HCT116 (cell line): Measurements from ENCODE around the gene GJB5. TPM values are rescaled to one million over a fixed set of nuclear protein-coding genes. Genes with fewer than 3 reads are reported as not detected.

Source experiments
- ATAC-seq: fragments of 200-7000 bp; cut with Tn5 transposase; 2 replicates; pipeline ENCODE4 v1.9.1; 2020; ENCODE audit warnings: mild to moderate bottlenecking, moderate library complexity
- BruUV-seq: library from RNA; stranded (reverse); fragments of 400-500 nt; replicated peaks from 2 replicates; lab custom pipeline; 2021; lab: Mats Ljungman, UMichigan
- CTCF ChIA-PET: fragments of 300-600 bp; sonication (Branson Sonifier 250); formaldehyde crosslinking; loops from one replicate; lab custom pipeline; 2021; ENCODE audit warnings: antibody characterized with exemption; lab: Charles Lee
- POLR2A ChIA-PET: fragments of 300-600, 350-600 bp; sonication (Branson Sonifier 250); formaldehyde crosslinking; loops from one replicate; lab custom pipeline; 2021; ENCODE audit warnings: antibody characterized with exemption; lab: Charles Lee
- RAD21 ChIA-PET, 2 experiments: fragments of 300-600 bp; sonication (Branson Sonifier 250); formaldehyde crosslinking; loops; one replicate each; lab custom pipeline; 2023; ENCODE audit warnings: low total read pairs in 2 of 2; ENCODE audit not compliant: uncharacterized antibody in 2 of 2, unreplicated experiment in 2 of 2, low non-redundant PET in 1 of 2; lab: Charles Lee
- DNase-seq: peaks from one replicate; pipeline ENCODE4 v3.0.0-alpha.2; 2010; ENCODE audit warnings: low read depth, low spot score
- H2AFZ ChIP-seq: fragments of 200-600 bp; shearing (Covaris generic), sonication (generic); 2 replicates; pipeline ENCODE4 v1.6.1; 2017; ENCODE audit warnings: low read depth, mixed run types, mixed read lengths, antibody characterized with exemption, low read length; ENCODE audit not compliant: poor library complexity, severe bottlenecking
- H3K27ac ChIP-seq: 2 replicates; pipeline ENCODE4 v1.5.1; 2012; ENCODE audit warnings: low read depth, low read length
- H3K27me3 ChIP-seq: fragments of 200-600 bp; sonication (generic); 2 replicates; pipeline ENCODE4 v1.6.1; 2016; ENCODE audit warnings: mixed run types, low read length, mixed read lengths; ENCODE audit not compliant: insufficient read depth
- H3K36me3 ChIP-seq, 2 experiments: fragments of 200-500 bp in 1 of 2; fragments of 200-600 bp in 1 of 2; sonication (Bioruptor generic) in 1 of 2; sonication (generic) in 1 of 2; 2 replicates each; pipeline versions ENCODE4 v1.5.1 to v1.6.1; 2014 to 2016; ENCODE audit warnings: low read length in 2 of 2, inconsistent platforms in 1 of 2, mixed read lengths in 1 of 2, mixed run types in 1 of 2; ENCODE audit not compliant: insufficient read depth in 2 of 2, control insufficient read depth in 1 of 2
- H3K4me1 ChIP-seq, 2 experiments: fragments of 200-600 bp in 1 of 2; sonication (generic) in 1 of 2; 2 replicates each; pipeline versions ENCODE4 v1.5.1 to v1.6.1; 2012 to 2017; ENCODE audit warnings: low read length in 2 of 2, inconsistent platforms in 1 of 2, mild to moderate bottlenecking in 1 of 2, mixed read lengths in 1 of 2, mixed run types in 1 of 2, moderate library complexity in 1 of 2; ENCODE audit not compliant: insufficient read depth in 2 of 2, control insufficient read depth in 1 of 2
- H3K4me2 ChIP-seq: fragments of 200-600 bp; sonication (generic); 2 replicates; pipeline ENCODE4 v1.6.1; 2017; ENCODE audit warnings: mixed run types, low read length, mixed read lengths
- H3K4me3 ChIP-seq, 2 experiments: fragments of 200-600 bp in 1 of 2; sonication (generic) in 1 of 2; replicated peaks in 1 of 2; 2 replicates each; pipeline ENCODE4 v1.5.1; 2011 to 2016; ENCODE audit warnings: low read length in 2 of 2, control low read depth in 1 of 2, low read depth in 1 of 2, mild to moderate bottlenecking in 1 of 2, mixed read lengths in 1 of 2, mixed run types in 1 of 2
- H3K79me2 ChIP-seq: fragments of 200-600 bp; sonication (generic); 2 replicates; pipeline ENCODE4 v1.6.1; 2017; ENCODE audit warnings: mild to moderate bottlenecking, mixed run types, low read length, moderate library complexity, mixed read lengths; ENCODE audit not compliant: insufficient read depth
- H3K9ac ChIP-seq: fragments of 200-600 bp; sonication (generic); 2 replicates; pipeline ENCODE4 v1.6.1; 2016; ENCODE audit warnings: low read length, mixed read lengths
- H3K9me2 ChIP-seq: fragments of 200-600 bp; sonication (generic), shearing (Covaris generic); 2 replicates; pipeline ENCODE4 v1.6.1; 2017; ENCODE audit warnings: mixed run types, mild to moderate bottlenecking, moderate library complexity; ENCODE audit not compliant: insufficient read depth
- H3K9me3 ChIP-seq, 2 experiments: fragments of 200-500 bp in 1 of 2; fragments of 200-600 bp in 1 of 2; sonication (Bioruptor generic) in 1 of 2; sonication (generic) in 1 of 2; 2 replicates each; pipeline ENCODE4 v1.6.1; 2014 to 2017; ENCODE audit warnings: low read length in 2 of 2, mixed read lengths in 2 of 2, inconsistent platforms in 1 of 2, low read depth in 1 of 2, mild to moderate bottlenecking in 1 of 2, mixed run types in 1 of 2, moderate library complexity in 1 of 2; ENCODE audit not compliant: control insufficient read depth in 1 of 2, insufficient read depth in 1 of 2
- H4K20me1 ChIP-seq: fragments of 200-600 bp; sonication (generic), shearing (Covaris generic); 2 replicates; pipeline ENCODE4 v1.6.1; 2017; ENCODE audit warnings: mixed run types, mild to moderate bottlenecking, moderate library complexity; ENCODE audit not compliant: insufficient read depth
- ATF3 ChIP-seq: IDR thresholded peaks from 2 replicates; pipeline ENCODE4 v1.6.1; 2012
- CTCF ChIP-seq, 3 experiments: fragments of 200-600 bp in 1 of 3; sonication (generic) in 1 of 3; IDR thresholded peaks in 2 of 3; conservative IDR thresholded peaks in 1 of 3; 2 replicates each; pipeline ENCODE4 v1.5.1; 2012 to 2017; ENCODE audit warnings: low read depth in 2 of 3, low read length in 2 of 3, antibody characterized with exemption in 1 of 3, borderline replicate concordance in 1 of 3, control low read depth in 1 of 3, mild to moderate bottlenecking in 1 of 3, mixed read lengths in 1 of 3, mixed run types in 1 of 3, moderate library complexity in 1 of 3; ENCODE audit not compliant: insufficient read depth in 1 of 3
- ELF1 ChIP-seq: IDR thresholded peaks from 2 replicates; pipeline ENCODE4 v1.6.1; 2012; ENCODE audit warnings: low read depth, borderline replicate concordance
- EZH2phosphoT487 ChIP-seq: fragments of 200-600 bp; IDR thresholded peaks from 2 replicates; pipeline ENCODE4 v1.6.1; 2018; ENCODE audit warnings: antibody characterized with exemption, borderline replicate concordance
- POLR2A ChIP-seq: IDR thresholded peaks from 2 replicates; pipeline ENCODE4 v1.7.0; 2011; ENCODE audit warnings: borderline replicate concordance; ENCODE audit not compliant: insufficient read depth, insufficient read length; ENCODE audit errors: extremely low read depth
- POLR2AphosphoS5 ChIP-seq: IDR thresholded peaks from 2 replicates; pipeline ENCODE4 v1.6.1; 2011; ENCODE audit warnings: mild to moderate bottlenecking, low read depth, low read length, moderate library complexity
- RAD21 ChIP-seq: IDR thresholded peaks from 2 replicates; pipeline ENCODE4 v1.6.1; 2012; ENCODE audit warnings: low read depth, mild to moderate bottlenecking
- REST ChIP-seq: IDR thresholded peaks from 2 replicates; pipeline ENCODE4 v1.6.1; 2012; ENCODE audit warnings: low read depth
- SIN3A ChIP-seq: IDR thresholded peaks from 2 replicates; pipeline ENCODE4 v1.6.1; 2012; ENCODE audit warnings: low read depth
- SP1 ChIP-seq: IDR thresholded peaks from 2 replicates; pipeline ENCODE4 v1.6.1; 2012; ENCODE audit warnings: low read depth
- YY1 ChIP-seq: IDR thresholded peaks from 2 replicates; pipeline ENCODE4 v1.6.1; 2011; ENCODE audit warnings: low read length, low read depth, moderate library complexity, mild to moderate bottlenecking; ENCODE audit not compliant: insufficient replicate concordance; ENCODE audit errors: extremely low read depth
- ZBTB33 ChIP-seq: IDR thresholded peaks from 2 replicates; pipeline ENCODE4 v1.6.1; 2011; ENCODE audit warnings: mild to moderate bottlenecking, low read length, moderate library complexity; ENCODE audit not compliant: insufficient replicate concordance; ENCODE audit errors: extremely low read depth
- ZFX ChIP-seq: fragments of 450-650 bp; IDR thresholded peaks from 2 replicates; pipeline ENCODE4 v1.6.1; 2017
- intact Hi-C: fragments of 100-400 bp; cut with micrococcal nuclease; formaldehyde crosslinking; loops from 2 replicates; pipeline ENCODE4 v1.10.0; 2022
- total RNA-seq: library from RNA; stranded (reverse); gene quantifications from one replicate; pipeline ENCODE4 v1.2.1, GENCODE V29; 2021; ENCODE audit not compliant: unreplicated experiment

GJB5 gene
- total RNA-seq, 1 experiment from 2014 or later, result 4.6 TPM

GRCh38 chr1:34739613-34740012 lies 15.2 kb upstream of the GJB5 start:
- ChIA-PET RAD21 (no interaction called here), POLR2A (no interaction called here), CTCF (no interaction called here)
- H3K9ac ChIP-seq, result no peak overlapping the region
- intact Hi-C loops, result loop anchor here (5.0 to 10.0 kb wide), 3 partner anchors 57 to 1107 kb away; no protein-coding TSS in a partner anchor
- H3K27ac ChIP-seq, result no peak overlapping the region
- no peaks in the 10 kb centered on the region for H3K9me3 ChIP-seq
- no peak for TF ChIP-seq SIN3A
- no peak for TF ChIP-seq REST
- no peak for TF ChIP-seq ZFX
- no peak for TF ChIP-seq POLR2AphosphoS5
- no peak for TF ChIP-seq YY1
- no peak for TF ChIP-seq POLR2A
- no peak for TF ChIP-seq CTCF (IDR thresholded peaks at IDR 0.05 in 2 of 3, conservative IDR thresholded peaks at IDR 0.05 in 1 of 3; ENCODE audit: borderline replicate concordance in 1 of 3, insufficient read depth in 1 of 3, low read depth in 2 of 3, low read length in 2 of 3)
- no peak for TF ChIP-seq SP1
- TF ChIP-seq EZH2phosphoT487, result no peak
- TF ChIP-seq ATF3, result no peak
- TF ChIP-seq RAD21, result no peak
- TF ChIP-seq ELF1, result no peak
- TF ChIP-seq ZBTB33, result no peak
- no peak overlapping the region for H3K4me2 ChIP-seq
- no peaks in the 10 kb centered on the region for H3K9me2 ChIP-seq
- H3K79me2 ChIP-seq, result no peaks in the 10 kb centered on the region
- H4K20me1 ChIP-seq, result no peaks in the 10 kb centered on the region
- DNase-seq (no peak), ATAC-seq (no peak)
- H2AFZ ChIP-seq, result no peak overlapping the region
- H3K36me3 ChIP-seq, result no peaks in the 10 kb centered on the region
- H3K4me1 ChIP-seq, result peaks cover 3 to 22% of the 10 kb centered on the region in 2 experiments; a peak in 3 of 4 replicates
- BruUV-seq, result no TSS peak
- H3K27me3 ChIP-seq, result no peaks in the 10 kb centered on the region
- no peak overlapping the region for H3K4me3 ChIP-seq
